Stimulated activated CD8-positive, alpha-beta memory T cell treated with anti-CD3 and anti-CD28 coated beads, Interleukin-12 subunit alpha, Interleukin-12 subunit beta, amount 100 ng/mL, for 24 hours (primary cell): ENCODE measurements around the gene EXD1.
"Not testable (repeated sequence)": the region's sequence is repeated elsewhere in the genome, so short reads cannot be mapped to it uniquely, and the experiment has no call there.

Source experiments
- DNase-seq: peaks from one replicate; pipeline ENCODE4 v3.0.0-alpha.2; 2020; ENCODE audit errors: extremely low read depth

EXD1 gene

GRCh38 chr15:41148065-41148464, 82.5 kb downstream of the EXD1 start:
- DNase-seq: no peak

- DNase-seq: no peak
Observed at GRCh38 chr15:41139619-41140018, 90.9 kb downstream of the EXD1 start.

DNA sequence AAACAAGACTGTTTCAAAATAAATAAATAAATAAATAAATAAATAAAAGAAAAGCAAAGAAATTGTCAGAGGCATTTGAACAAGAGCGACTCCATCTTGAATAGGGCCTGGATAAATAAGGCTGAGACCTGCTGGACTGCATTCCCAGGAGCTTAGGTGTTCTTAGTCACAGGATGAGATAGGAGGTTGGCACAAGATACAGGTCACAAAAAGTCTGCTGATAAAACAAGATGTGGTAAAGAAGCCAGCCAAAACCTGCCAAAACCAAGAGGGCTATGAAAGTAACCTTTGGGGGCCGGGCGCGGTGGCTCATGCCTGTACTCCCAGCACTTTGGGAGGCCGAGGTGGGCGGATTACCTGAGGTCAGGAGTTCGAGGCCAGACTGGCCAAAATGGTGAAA, 91.4 kb downstream of the EXD1 start:
- DNase-seq: not testable (repeated sequence)

DNA sequence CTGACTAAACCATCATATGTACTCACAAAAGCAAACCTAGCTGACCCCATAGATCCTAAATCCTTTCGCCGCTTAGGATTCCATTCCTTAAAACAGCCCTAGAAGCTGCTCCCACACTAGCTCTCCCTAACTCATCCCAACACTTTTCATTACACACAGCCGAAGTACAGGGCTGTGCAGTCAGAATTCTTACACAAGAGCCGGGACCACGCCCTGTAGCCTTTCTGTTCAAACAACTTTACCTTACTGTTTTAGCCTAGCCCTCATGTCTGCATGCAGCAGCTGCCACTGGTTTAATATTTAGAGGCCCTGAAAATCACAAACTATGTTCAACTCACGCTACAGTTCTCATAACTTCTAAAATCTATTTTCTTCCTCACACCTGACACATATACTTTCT, 95.0 kb downstream of the EXD1 start:
- not testable (repeated sequence) for DNase-seq

GRCh38 chr15:41133454-41133853, 97.1 kb downstream of the EXD1 start:
- no peak for DNase-seq
